Measurements from ENCODE around the gene DNM1. TPM values are rescaled to one million over a fixed set of nuclear protein-coding genes. Genes with fewer than 3 reads are reported as not detected.

DNM1 gene
- total RNA-seq, 2 donors from 2014 or later = 2.0 to 7.7 TPM

- 96% methylated on average over 5 of the region's 5 CpGs for WGBS
- Histone ChIP-seq H3K4me1 (replicated peaks) (peaks cover 7% of the 10 kb centered on the region), H3K27me3 (replicated peaks; ENCODE audit: insufficient read depth) (no peaks in the 10 kb centered on the region), H3K27ac (peak overlapping the region in 1 of 2 donors; percentile 49), H3K36me3 (no peaks in the 10 kb centered on the region), H3K9me3 (no peaks in the 10 kb centered on the region), H3K4me3 (no peak overlapping the region)
- TF ChIP-seq POLR2A (IDR thresholded peaks at IDR 0.05) (no peak), POLR2AphosphoS5 (IDR thresholded peaks at IDR 0.05) (no peak), CTCF (IDR thresholded peaks at IDR 0.05) (no peak)
- no peak for DNase-seq (ENCODE audit: low spot score)
- intact Hi-C loops (cut with DNase I) = no loop called here
These were observed 77.0 kb downstream of the DNM1 start for GRCh38 chr9:128280084-128280622.

GRCh38 chr9:128282500-128282899 lies 79.3 kb downstream of the DNM1 start:
- DNase-seq (ENCODE audit: low spot score) = no peak
- intact Hi-C loops (cut with DNase I) = no loop called here
- Histone ChIP-seq H3K27ac (no peak overlapping the region), H3K4me1 (replicated peaks) (no peaks in the 10 kb centered on the region), H3K4me3 (no peak overlapping the region), H3K9me3 (no peaks in the 10 kb centered on the region), H3K27me3 (replicated peaks; ENCODE audit: insufficient read depth) (no peaks in the 10 kb centered on the region), H3K36me3 (no peaks in the 10 kb centered on the region)
- TF ChIP-seq CTCF (IDR thresholded peaks at IDR 0.05) (no peak), POLR2AphosphoS5 (IDR thresholded peaks at IDR 0.05) (no peak), POLR2A (IDR thresholded peaks at IDR 0.05) (no peak)
- 95% methylated on average over 6 of the region's 6 CpGs for WGBS

DNA sequence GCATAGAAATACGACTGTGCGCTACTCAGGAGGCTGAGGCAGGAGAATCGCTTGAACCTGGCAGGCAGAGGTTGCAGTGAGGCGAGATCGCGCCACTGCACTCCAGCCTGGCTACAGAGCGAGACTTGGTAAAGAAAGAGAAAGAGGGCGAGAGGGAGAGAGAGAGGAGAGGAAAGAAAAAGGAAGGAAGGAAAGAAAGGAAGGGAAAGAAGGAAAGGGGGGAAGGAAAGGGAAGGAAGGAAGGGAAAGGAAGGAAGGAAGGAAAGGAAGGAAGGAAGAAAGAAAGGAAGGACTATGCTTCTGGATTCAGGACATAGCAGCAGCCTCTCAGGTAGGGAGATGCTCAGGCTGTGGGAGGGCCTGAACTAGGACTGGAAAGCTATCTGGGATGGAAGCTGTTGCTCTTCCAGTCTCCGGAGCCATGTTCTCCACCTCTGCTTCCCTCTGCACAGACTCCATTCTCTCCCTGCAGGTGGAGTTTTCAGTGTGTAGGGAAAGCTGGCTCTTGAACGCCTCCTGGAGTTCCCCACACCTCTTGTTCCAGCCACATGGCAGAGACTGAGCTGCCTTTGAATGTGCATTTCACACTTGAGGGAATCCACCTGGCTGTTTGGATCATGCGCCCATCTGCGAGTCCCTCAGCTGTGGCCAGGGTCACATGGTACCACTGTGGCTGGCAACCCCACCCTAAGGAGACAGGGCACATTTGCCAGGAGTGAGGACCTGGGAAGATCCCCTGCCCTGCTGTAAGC lies 82.0 kb downstream of the DNM1 start:
- intact Hi-C loops (cut with DNase I) = no loop called here
- 92% methylated on average over 12 of the region's 12 CpGs for WGBS

DNA sequence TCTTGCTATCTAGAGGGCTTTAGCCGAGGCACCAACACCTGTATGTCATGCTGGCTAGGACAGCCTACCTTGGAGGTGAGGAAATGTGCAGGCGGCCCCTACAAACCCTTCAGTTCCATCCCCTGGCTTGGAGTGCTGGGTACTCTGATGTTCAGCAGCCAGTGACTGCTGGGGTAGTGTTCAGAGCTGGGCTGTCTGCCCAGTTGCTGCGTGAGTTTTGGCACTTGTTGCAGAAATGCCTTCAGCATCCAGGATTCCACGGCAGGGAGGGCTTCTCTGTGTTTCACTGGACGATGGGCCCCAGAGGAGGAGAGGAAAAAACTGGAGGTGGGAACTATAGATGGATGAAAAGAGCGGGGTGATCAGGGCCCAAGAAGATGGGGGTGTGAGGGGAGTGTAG lies 83.3 kb downstream of the DNM1 start:
- DNase-seq (ENCODE audit: low spot score) = no peak
- WGBS = 49% methylated on average over 6 of the region's 6 CpGs
- H3K27me3 ChIP-seq (replicated peaks; ENCODE audit: insufficient read depth) = no peaks in the 10 kb centered on the region
- no peaks in the 10 kb centered on the region for H3K9me3 ChIP-seq
- peaks cover 0 to 3% of the 10 kb centered on the region in 2 donors for H3K36me3 ChIP-seq
- intact Hi-C loops (cut with DNase I) = no loop called here
- no peak overlapping the region for H3K27ac ChIP-seq
- no peak overlapping the region for H3K4me3 ChIP-seq
- H3K4me1 ChIP-seq (replicated peaks) = no peaks in the 10 kb centered on the region
- no peak for TF ChIP-seq POLR2AphosphoS5 (IDR thresholded peaks at IDR 0.05)
- no peak for TF ChIP-seq CTCF (IDR thresholded peaks at IDR 0.05)
- no peak for TF ChIP-seq POLR2A (IDR thresholded peaks at IDR 0.05)

More for the DNA sequence above, 82.0 kb downstream of the DNM1 start:
- TF ChIP-seq POLR2A (IDR thresholded peaks at IDR 0.05) (no peak), POLR2AphosphoS5 (IDR thresholded peaks at IDR 0.05) (no peak), CTCF (IDR thresholded peaks at IDR 0.05) (no peak)
- H3K27ac ChIP-seq = no peak overlapping the region
- H3K36me3 ChIP-seq = peaks cover 0 to 3% of the 10 kb centered on the region in 2 donors
- no peaks in the 10 kb centered on the region for H3K27me3 ChIP-seq (replicated peaks; ENCODE audit: insufficient read depth)
- H3K4me1 ChIP-seq (replicated peaks) = no peaks in the 10 kb centered on the region
- H3K9me3 ChIP-seq = no peaks in the 10 kb centered on the region
- H3K4me3 ChIP-seq = no peak overlapping the region
- DNase-seq (ENCODE audit: low spot score) = no peak

Data from prostate gland (tissue), 2 donors.